T-helper 2 cell (primary cell): ENCODE data around the gene FAM219B.
"Not testable (repeated sequence)": the region's sequence is repeated elsewhere in the genome, so short reads cannot be mapped to it uniquely, and the experiment has no call there.

Source experiments
- DNase-seq, 5 experiments: peaks; one replicate each; pipeline versions ENCODE4 v3.0.0 to v3.0.0-alpha.2; 2012 to 2022

FAM219B gene

DNA sequence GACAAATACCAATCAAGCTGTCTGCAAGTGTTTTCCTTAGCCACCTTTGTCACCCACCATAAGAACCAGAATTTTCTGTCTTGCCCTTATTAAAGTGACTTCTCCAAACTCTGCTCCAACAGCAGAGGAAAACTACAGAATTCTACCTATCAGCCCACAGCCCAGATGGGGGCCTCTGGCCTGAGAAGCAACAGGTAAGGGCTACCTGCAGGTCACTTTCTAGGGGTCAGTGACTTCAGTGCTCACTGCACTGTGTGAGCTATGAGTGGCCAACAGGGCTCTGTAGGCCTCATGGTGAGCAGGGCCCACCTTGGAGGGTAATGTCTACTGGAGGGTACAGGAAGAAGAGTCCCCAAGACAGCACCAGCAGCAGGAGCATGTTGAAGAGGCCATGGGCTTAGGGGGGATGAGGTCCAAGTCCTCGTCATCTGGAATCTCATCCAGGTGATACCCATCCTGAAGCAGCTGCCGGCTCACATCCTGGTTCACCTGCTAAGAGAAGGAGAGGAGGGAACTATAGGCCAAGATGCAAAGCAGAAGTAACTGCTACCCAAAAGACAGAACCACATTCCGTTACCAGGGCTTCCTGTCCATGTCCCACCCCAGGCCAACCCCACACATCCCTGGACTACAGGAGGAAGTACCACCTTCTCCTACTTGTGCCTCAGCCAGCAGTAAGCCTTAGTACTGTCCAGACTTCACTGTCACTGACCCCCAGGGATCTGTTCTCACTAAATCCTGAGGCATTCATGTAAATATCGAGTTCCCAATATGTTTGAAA is 4.2 kb downstream of the FAM219B start:
- no peak for DNase-seq

DNA sequence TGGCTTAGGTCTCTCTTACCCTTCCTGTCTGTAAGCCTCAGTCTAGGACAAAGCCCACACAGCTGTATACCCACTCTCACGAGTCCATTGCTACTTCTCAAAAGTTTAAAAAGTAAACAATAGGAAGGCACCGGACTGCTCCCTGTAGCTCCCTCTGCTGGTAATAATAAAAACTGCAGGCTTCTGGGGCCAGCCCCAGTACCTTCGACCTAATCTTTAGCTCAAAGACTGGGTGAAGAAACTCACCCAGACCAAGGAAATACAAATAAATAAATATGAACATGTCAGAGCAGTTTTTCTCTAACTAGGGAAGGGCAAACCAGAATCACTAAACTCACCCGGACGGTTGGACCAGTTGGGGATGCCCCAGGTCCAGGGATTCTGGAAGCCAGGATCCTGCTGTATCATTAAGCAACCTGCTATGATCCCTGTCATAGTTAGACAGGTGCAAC is 5.0 kb downstream of the FAM219B start:
- peak in 4 of 5 experiments; percentile 37 to 64 (median 44) for DNase-seq

DNA sequence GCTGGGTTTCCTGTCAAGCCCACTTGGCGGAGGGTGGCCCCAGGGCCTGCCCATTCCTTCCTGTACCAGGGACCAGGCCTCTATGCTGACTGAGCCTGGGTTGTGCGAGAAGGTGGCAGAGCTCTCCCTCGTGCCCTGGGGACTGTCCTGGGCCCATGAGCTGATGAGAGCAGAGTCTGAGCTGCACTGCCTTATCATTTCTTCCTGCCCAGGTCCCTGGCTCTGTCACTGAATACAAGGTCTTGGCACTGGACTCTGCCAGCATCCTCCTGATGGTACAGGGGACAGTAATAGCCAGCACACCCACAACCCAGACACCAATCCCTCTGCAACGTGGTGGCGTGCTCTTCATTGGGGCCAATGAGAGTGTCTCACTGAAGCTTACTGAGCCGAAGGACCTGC is 9.3 kb downstream of the FAM219B start:
- no peak for DNase-seq

DNA sequence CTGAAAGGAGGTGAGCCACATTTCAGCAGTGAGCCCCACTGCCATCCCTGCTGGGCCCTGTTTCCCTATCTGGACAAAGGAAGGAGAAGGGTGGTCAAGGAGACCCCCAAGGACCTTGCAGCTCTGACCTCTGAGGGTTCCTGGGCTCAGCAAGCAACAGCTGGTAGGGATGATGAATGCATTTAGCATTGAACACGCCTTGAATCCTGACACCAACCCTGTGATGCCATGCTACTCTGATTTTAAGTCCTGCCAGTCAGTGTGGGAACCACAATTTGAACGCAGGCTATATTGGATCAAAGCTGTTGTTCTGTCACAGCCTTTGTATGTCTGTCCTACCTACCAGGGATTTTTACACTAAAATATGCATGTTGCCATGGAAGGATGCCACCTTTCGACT is 10.3 kb downstream of the FAM219B start:
- no peak for DNase-seq

DNA sequence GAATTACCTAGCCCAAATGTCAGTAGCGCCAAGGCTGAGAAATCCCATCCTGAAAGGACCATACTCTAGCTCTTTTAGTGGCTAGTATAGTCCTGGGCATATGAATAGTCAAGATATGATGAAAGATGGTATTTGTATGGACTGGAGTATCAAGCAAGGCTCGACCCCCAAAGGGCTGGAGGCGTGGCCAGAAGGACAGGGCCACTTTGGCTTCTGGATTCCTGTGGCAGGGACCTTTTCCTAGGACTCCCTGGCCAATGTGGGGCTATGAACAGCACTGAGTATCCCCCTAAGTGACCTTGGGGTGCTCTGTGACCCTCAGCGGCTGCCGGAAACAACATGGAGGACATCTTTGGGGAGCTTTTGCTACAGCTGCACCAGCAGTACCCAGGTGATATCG is 10.8 kb downstream of the FAM219B start:
- DNase-seq, result no peak

DNA sequence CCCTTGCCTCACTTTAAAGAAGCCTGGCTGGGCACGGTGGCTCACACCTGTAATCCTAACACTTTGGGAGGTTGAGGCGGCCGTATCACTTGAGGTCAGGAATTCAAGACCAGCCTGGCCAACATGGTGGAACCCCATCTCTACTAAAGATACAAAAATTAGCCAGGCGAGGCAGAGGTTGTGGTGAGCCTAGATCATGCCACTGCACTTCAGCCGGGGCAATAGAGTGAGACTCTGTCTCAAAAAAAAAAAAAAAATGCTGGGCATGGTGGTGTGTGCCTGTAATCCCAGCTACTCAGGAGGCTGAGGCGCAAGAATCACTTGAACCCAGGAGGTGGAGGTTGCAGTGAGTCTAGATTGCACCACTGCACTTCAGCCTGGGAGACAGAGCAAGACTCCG is 12.3 kb downstream of the FAM219B start:
- not testable (repeated sequence) for DNase-seq

DNA sequence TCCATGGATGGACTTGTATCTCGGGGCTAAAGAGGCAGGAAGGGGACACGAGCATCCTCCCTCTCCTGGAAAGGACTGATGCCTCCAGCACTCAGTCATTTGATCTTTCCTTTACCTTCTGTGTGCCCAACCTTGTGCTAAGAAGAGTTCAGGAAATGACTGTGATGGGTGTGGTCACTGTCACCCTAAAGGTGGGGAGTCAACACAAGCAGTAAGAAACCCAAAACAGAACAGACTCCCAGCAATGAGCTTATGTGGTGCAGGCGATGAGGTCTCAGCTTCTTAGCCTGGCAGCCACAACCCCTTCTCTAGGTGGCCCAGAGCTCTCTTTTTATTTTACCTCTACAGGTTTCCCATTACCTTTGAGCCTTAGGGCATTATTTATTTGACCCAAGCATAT is 13.0 kb downstream of the FAM219B start:
- peak in 2 of 5 experiments; percentile 53 to 87 for DNase-seq

DNA sequence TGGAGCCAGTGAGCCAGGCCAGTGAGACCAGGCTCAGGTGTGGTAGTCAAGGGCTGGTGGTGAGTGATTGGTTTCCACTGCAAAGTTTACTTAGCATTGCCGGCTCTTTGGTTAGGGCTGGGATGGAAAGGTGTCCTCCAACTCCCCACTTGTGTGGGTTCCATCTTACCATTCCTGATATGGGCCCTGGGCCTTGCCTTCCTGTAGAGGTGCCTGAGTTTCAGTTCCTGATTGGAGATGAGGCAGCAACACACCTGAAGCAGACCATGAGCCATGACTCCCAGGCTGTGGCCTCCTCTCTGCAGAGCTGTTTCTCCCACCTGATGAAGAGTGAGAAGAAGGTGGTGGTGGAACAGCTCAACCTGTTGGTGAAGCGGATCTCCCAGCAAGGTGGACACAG is 13.7 kb downstream of the FAM219B start:
- no peak for DNase-seq

DNA sequence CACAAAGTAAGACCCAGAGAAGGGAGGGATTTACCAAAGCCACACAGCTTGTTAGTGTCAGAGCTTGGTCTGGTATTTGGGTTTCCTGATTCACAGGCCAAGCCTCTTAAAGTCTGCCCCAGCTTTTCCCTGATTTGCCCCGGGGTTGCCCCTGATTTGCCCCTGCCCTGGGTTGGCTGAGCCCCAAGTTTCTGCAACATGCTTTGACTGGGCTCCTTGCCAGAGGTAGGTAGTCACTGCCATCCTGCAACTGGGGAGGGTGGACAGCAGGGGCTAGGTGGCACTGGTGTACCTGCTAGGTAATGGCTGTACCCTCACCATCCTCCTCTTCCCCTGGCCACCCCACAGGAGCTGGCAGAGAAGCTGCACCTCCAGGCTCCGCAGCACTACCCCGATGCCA is 14.3 kb downstream of the FAM219B start:
- peak in 1 of 5 experiments; percentile 30 for DNase-seq

DNA sequence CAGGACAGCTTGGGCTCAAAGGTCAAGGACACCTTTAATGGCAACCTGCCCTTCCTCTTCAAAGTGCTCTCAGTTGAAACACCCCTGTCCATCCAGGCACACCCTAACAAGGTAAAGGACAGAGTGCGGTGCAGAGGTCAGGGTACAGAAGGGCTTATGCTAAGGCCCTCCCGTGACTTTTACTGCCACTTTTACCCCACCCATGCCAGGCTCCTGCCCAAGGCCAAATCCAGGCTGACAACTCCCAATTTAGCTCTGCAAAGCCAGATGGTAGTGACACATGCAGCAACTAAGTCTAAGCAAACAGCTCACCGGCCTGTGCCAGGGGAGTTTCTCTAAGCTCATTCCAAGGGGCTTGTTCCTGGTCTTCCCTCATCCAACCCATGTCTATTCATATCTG is 15.2 kb downstream of the FAM219B start:
- no peak for DNase-seq

DNA sequence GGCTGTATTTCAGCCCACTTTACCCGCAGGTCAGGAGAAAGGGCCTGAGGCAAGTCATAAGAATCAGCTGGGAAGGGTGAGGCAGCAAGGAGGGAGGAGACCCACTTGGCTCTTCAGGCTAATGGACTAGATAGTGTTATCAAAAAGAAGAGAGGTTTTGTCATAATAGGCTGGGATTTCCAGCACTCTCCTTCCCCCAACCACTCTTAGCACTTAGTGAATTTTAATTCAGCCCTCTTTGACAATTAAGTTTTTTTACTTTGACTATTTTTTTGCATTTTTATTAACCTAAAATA is 16.0 kb downstream of the FAM219B start:
- no peak for DNase-seq

DNA sequence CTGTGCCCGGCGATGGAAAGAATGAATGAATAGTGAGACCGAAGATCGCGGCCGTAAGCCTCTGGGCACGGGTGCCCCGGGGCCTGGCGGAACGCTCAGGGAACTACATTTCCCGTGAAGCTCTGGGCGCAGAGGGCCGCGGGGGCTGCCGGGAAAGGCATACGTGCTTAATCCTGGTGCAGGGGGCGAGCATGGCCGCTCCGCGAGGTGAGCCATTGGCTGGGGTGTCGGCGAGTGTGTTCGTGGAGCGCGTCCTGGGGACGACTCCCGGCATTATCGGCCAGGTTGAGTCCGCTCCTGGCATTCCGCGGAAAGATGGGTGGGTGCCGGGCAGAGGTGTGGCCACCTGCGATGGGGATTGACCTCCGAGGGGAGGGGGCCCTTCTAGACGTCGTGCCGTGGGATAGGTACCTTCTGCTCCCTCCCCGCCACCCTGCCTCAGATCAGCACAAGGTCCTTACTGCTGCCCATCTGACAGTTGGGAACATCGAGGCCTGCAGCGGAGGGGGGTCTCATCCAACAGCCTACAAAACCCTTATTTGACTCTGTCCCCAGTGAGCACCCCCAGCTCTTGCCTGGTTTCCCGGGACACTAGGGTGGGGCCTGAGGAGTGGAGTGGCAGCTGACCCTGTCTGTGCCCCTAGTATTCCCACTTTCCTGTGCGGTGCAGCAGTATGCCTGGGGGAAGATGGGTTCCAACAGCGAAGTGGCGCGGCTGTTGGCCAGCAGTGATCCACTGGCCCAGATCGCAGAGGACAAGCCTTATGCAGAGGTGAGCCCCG is 16.6 kb downstream of the FAM219B start, which contains the start of gene MPI:
Gene MPI (plus strand): TSS at position 160 of the 782 bp plus-strand sequence. CDS start 32 bp downstream, at position 192.
- peak; percentile 70 to 87 (median 81) for DNase-seq

DNA sequence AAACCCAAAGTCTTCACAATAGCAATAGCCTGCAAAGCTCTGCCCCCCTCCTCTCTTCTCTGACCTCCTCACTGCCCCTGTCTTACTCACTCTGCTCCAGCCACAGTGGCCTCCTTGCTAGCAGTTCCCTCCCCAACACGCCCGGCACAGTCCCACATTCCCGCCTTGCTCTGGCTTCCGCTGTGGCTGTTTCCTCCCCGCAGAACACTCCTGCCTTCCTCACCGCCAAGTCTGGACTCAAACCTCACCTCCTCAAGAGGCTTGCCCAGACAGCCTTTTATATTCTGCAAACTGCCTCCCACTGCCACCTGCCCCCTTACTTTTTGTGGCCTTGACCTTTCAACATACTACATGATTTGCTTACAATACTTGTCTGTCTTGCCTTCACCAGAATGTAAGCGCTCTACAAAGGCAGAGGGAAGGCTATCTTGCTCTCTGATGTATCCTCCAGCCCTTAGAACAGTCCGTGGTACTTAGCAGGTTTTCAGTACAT is 17.2 kb downstream of the FAM219B start:
- DNase-seq, result no peak

DNA sequence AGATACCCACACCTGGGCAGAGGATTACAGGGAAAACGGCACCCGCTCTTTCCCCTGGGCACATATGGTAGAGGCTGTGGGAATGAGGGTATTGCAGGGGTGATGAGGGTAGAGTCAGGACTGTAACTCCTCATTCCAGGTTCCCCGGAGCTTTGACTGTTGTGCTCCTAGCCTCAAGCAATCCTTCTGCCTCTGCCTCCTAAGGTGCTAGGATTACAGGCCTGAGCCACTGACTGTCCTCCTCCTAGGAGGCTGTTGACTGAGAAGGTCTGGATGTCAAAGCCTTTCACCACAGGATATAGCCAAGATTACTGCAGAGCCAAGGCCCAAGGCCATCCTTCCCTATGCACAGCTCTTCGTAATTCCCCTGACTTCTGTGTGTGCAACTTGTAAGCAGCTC is 17.9 kb downstream of the FAM219B start:
- DNase-seq, result no peak

DNA sequence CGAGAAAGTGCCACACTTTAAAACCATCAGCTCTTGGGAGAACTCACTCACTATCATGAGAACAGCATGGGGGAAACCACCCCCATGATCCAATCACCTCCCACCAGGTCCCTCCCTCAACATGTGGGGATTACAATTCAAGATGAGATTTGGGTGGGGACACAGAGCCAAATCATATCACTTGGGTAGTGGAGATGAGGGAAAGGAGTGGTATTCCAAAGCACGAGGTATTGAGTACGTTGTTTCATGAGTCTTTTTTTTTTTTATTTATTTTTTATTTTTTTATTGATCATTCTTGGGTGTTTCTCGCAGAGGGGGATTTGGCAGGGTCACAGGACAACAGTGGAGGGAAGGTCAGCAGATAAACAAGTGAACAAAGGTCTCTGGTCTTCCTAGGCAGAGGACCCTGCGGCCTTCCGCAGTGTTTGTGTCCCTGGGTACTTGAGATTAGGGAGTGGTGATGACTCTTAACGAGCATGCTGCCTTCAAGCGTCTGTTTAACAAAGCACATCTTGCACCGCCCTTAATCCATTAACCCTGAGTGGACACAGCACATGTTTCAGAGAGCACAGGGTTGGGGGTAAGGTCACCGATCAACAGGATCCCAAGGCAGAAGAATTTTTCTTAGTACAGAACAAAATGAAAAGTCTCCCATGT is 19.0 kb downstream of the FAM219B start:
- DNase-seq, result not testable (repeated sequence)

DNA sequence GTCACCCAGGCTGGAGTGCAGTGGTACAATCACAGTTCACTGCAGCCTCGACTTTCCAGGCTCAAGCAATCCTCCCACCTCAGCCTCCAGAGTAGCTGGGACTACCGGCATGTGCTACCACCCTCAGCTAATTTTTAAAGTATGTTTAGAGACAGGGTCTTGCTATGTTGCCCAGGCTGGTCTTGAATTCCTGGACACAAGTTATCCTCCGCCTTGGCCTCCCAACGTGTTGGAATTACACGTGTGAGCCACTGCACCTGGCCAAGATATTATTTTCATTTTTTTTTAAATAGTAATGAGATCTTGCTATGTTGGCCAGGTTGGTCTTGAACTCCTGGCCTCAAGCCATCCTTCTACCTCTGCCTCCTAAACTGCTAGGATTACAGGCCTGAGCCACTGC is 21.2 kb downstream of the FAM219B start:
- no peak for DNase-seq

DNA sequence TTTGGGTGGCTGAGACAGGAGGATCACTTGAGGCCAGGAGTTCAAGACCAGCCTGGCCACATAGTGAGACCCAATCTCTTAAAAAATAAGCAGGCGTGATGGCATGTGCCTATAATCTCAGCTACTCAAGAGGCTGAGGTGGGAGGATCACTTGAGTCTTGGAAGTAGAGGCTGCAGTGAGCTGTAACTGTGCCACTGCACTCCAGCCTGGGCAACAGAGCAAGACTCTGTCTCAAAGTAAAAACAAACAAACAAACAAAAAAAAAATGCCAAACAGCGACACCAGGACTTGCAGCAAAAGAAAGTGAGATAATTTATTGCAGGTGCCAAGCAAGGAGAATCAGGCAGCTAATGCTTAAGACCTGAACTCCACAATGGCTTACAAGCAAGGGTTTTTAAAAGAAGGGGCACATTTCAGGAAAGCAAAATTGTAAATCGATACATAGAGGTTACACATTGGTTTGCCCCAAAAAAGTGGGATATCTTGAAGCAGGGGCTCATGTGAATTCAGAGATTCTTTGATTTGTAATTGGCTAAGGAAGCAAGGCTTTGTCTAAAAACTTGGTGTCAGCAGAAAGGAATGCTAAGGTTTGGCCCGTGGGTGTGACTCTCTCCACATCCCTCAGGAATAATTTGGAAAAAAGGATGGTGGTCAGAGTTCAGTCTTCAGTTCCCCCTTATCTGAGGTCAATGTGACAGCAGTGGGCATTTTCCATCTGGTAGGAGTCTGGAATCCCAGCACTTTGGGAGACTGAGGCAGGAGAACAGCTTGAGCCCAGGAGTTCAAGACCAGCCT is 22.0 kb downstream of the FAM219B start:
- DNase-seq, result no peak

DNA sequence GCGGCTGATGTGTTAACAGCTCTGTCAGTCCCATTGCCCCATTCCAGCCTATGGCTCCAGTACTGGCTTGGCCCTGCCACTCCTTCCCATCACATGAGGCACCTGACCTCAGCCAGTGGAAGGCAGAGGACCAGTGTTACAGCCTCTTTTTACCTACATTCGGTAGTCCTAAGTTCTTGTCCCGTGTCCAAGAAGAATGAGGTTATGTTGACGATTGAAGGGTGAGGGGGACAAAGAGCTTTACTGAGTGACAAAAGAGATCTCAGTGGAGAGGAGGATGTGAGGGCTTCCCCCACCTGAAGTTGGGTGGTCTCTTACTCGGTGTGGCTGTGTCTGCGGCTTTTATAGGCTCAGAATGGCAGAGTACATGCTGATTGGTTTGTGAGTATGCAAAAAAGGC is 24.1 kb downstream of the FAM219B start:
- no peak for DNase-seq

DNA sequence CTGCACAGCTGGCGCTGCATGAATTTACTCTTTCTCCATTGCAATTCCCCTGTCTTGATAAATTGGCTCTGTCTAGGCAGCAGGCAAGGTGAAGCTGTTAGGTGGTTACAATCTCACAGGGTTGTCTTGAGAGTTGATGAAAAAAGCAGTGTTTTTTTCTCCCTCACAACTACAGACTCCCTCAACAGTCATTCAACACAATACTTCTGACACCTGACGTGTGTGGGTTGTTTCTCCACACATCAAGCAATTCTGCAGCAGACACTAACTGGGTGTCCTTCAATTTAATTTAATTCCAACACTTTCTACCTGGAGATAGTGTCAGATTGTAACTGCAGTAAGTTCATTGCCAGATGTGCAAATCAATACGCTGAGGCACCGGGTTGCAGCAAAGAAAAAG is 28.4 kb downstream of the FAM219B start:
- DNase-seq, result no peak

DNA sequence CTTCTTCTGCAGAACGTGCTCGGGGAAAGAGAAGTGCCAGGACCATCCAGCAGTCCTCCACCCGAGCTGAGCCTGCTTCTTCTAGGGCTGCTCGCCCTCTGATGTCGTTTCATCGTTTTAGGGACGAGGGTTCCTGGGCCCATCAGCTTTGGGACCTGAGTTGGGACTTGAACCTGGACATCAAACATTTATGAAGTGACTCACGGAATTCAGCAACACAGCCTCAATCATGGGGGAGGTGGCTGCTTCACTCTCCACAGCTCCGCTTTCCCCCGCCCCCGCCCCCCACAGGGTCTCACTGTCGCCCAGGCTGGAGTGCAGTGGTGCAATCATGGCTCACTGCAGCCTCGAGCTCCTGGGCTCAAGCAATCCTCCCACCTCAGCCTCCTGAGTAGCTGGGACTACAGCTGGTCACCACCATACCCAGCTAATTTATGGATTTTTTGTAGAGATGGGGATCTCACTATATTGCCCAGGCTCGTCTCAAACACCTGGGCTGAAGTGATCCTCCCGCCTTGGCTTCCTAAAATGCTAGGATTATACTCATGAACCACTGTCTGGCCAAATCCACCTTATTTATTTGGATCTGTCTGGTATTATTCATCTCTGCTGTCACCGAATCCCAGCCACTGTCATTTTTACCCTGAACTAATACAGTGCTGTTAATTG is 32.8 kb downstream of the FAM219B start:
- peak in 1 of 5 experiments; percentile 33 for DNase-seq

DNA sequence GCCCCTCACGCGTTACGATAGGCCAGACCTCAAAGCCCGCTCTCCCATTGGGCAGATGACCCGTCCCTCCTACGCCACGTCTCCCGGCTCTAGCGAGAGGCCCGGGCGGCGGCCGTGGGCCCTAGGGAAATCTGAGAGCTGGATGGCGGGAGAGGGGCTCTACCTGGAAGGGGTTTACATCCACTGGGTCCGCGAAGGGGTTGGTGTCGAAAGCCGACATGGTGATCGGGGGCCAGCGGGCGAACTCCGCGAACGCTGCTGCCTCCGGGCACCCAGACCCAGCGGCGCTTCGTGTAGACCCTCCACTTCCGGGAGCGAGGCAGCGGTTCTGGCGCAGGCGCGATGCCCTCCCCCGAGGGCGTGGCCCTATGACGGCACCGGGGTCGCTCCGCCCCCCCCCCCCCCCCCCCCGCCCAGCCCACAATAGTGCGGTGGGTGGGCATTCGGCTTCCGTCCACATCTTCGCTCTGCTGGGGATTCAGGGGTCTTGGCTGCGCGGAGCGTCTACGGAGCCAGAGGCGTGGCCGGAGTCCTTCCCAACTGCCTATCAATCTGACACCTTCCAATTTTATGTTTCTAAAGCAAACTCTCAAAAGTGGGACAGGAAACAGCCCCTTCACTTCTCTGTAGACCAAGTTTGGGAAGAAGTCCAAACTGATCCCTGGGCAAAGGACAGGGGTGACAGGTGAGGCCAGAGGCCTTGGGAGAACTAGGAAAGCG is 33.5 kb downstream of the FAM219B start, which contains the start of gene SCAMP2:
Gene SCAMP2 (minus strand): TSS at position 330 of the 720 bp plus-strand sequence. CDS start 110 bp downstream, at position 220.
- DNase-seq, result peak; percentile 80 to 97 (median 86)
